H9 (cell line): ENCODE data around the gene MKRN2. TPM values are rescaled to one million over a fixed set of nuclear protein-coding genes. Genes with fewer than 3 reads are reported as not detected.
A peak's percentile ranks its signal among the peaks of the same experiment; 100 is the strongest.

Experiments used
- DNase-seq: peaks from one replicate; pipeline ENCODE4 v3.0.0-alpha.2; 2017
- H2AFZ ChIP-seq: one replicate; pipeline ENCODE4 v1.6.1; 2013; ENCODE audit warnings: mild to moderate bottlenecking, low read length, control low read depth, moderate library complexity
- H2AK5ac ChIP-seq: 2 replicates; pipeline ENCODE4 v1.6.1; 2013; ENCODE audit warnings: low read length, control low read depth, mixed read lengths; ENCODE audit not compliant: insufficient read length
- H2BK120ac ChIP-seq: one replicate; pipeline ENCODE4 v1.6.1; 2013; ENCODE audit warnings: low read depth, mild to moderate bottlenecking, low read length, control low read depth, inconsistent platforms; ENCODE audit not compliant: poor library complexity, severe bottlenecking
- H2BK12ac ChIP-seq: 2 replicates; pipeline ENCODE4 v1.6.1; 2013; ENCODE audit warnings: low read length, control low read depth, mixed read lengths, low read depth; ENCODE audit not compliant: insufficient read length
- H2BK15ac ChIP-seq: 2 replicates; pipeline ENCODE4 v1.6.1; 2013; ENCODE audit warnings: low read depth, low read length, control low read depth
- H2BK20ac ChIP-seq: one replicate; pipeline ENCODE4 v1.6.1; 2013; ENCODE audit warnings: low read depth, mild to moderate bottlenecking, low read length, control low read depth, inconsistent platforms; ENCODE audit not compliant: poor library complexity, severe bottlenecking
- H2BK5ac ChIP-seq: 2 replicates; pipeline ENCODE4 v1.6.1; 2013; ENCODE audit warnings: low read length, control low read depth, mixed read lengths; ENCODE audit not compliant: insufficient read length
- H3K14ac ChIP-seq: 2 replicates; pipeline ENCODE4 v1.6.1; 2013; ENCODE audit warnings: low read length, control low read depth; ENCODE audit not compliant: insufficient read depth
- H3K18ac ChIP-seq: 2 replicates; pipeline ENCODE4 v1.6.1; 2013; ENCODE audit warnings: low read depth, mild to moderate bottlenecking, mixed read lengths, low read length, control low read depth; ENCODE audit not compliant: insufficient read length
- H3K23ac ChIP-seq: 2 replicates; pipeline ENCODE4 v1.6.1; 2013; ENCODE audit warnings: low read length, control low read depth, mixed read lengths, low read depth; ENCODE audit not compliant: insufficient read length
- H3K23me2 ChIP-seq: 2 replicates; pipeline ENCODE4 v1.6.1; 2013; ENCODE audit warnings: low read depth, mild to moderate bottlenecking, mixed read lengths, low read length, control low read depth; ENCODE audit not compliant: insufficient read length, poor library complexity, severe bottlenecking
- H3K27ac ChIP-seq: 2 replicates; pipeline ENCODE4 v1.5.1; 2013; ENCODE audit warnings: low read length, control low read depth, mixed read lengths, low read depth; ENCODE audit not compliant: insufficient read length
- H3K27me3 ChIP-seq: 2 replicates; pipeline ENCODE4 v1.6.1; 2013; ENCODE audit warnings: low read length, control low read depth, inconsistent platforms; ENCODE audit not compliant: insufficient read depth
- H3K4ac ChIP-seq: 2 replicates; pipeline ENCODE4 v1.6.1; 2013; ENCODE audit warnings: low read depth, mild to moderate bottlenecking, control low read depth, inconsistent platforms, low read length, moderate library complexity
- H3K4me1 ChIP-seq: 2 replicates; pipeline ENCODE4 v1.6.1; 2013; ENCODE audit warnings: low read length, control low read depth, inconsistent platforms; ENCODE audit not compliant: insufficient read depth
- H3K4me2 ChIP-seq: 2 replicates; pipeline ENCODE4 v1.6.1; 2013; ENCODE audit warnings: low read length, control low read depth, mixed read lengths; ENCODE audit not compliant: insufficient read length, insufficient read depth
- H3K56ac ChIP-seq: 2 replicates; pipeline ENCODE4 v1.6.1; 2013; ENCODE audit warnings: low read depth, mild to moderate bottlenecking, mixed read lengths, low read length, control low read depth; ENCODE audit not compliant: insufficient read length
- H3K79me1 ChIP-seq: 2 replicates; pipeline ENCODE4 v1.6.1; 2013; ENCODE audit warnings: low read depth, mild to moderate bottlenecking, moderate library complexity, low read length, control low read depth, inconsistent platforms; ENCODE audit not compliant: insufficient read depth, poor library complexity, severe bottlenecking
- H3K79me2 ChIP-seq: 2 replicates; pipeline ENCODE4 v1.6.1; 2013; ENCODE audit warnings: low read length, control low read depth, inconsistent platforms; ENCODE audit not compliant: insufficient read depth
- H3K9ac ChIP-seq: 2 replicates; pipeline ENCODE4 v1.6.1; 2013; ENCODE audit warnings: low read length, control low read depth, mixed read lengths; ENCODE audit not compliant: insufficient read length; ENCODE audit errors: extremely low read depth
- H3K9me3 ChIP-seq: one replicate; pipeline ENCODE4 v1.6.1; 2013; ENCODE audit warnings: low read depth, low read length, inconsistent platforms; ENCODE audit not compliant: control insufficient read depth
- H3T11ph ChIP-seq: one replicate; pipeline ENCODE4 v1.6.1; 2013; ENCODE audit warnings: mild to moderate bottlenecking, low read length, control low read depth, inconsistent platforms
- H4K20me1 ChIP-seq: one replicate; pipeline ENCODE4 v1.6.1; 2013; ENCODE audit not compliant: control insufficient read depth, insufficient read length, insufficient read depth
- H4K5ac ChIP-seq: 2 replicates; pipeline ENCODE4 v1.6.1; 2013; ENCODE audit warnings: low read depth, mild to moderate bottlenecking, mixed read lengths, low read length, control low read depth; ENCODE audit not compliant: insufficient read length
- H4K8ac ChIP-seq: replicated peaks from 2 replicates; pipeline ENCODE4 v1.6.1; 2013; ENCODE audit warnings: low read length, control low read depth, mixed read lengths, low read depth; ENCODE audit not compliant: insufficient read length
- H4K91ac ChIP-seq: 2 replicates; pipeline ENCODE4 v1.6.1; 2013; ENCODE audit warnings: low read depth, mild to moderate bottlenecking, moderate library complexity, mixed read lengths, low read length, control low read depth; ENCODE audit not compliant: insufficient read length
- H3K27ac Mint-ChIP-seq, 3 experiments: 2 replicates in 2 of 3; 3 replicates in 1 of 3; pipeline ENCODE4 v1.8.0; 2020 to 2021; ENCODE audit warnings: mixed read lengths in 3 of 3, mild to moderate bottlenecking in 1 of 3, moderate library complexity in 1 of 3
- H3K27me3 Mint-ChIP-seq: 2 replicates; pipeline ENCODE4 v1.8.0; 2021; ENCODE audit warnings: low read depth, mild to moderate bottlenecking, moderate library complexity, mixed read lengths
- H3K36me3 Mint-ChIP-seq, 3 experiments: 2 replicates in 2 of 3; 3 replicates in 1 of 3; pipeline ENCODE4 v1.8.0; 2020 to 2021; ENCODE audit warnings: low read depth in 3 of 3, mixed read lengths in 3 of 3; ENCODE audit not compliant: insufficient read depth in 1 of 3
- H3K4me1 Mint-ChIP-seq, 2 experiments: 2 replicates each; pipeline ENCODE4 v1.8.0; 2020; ENCODE audit warnings: mixed read lengths in 2 of 2
- H3K4me3 Mint-ChIP-seq, 2 experiments: 2 replicates in 1 of 2; 3 replicates in 1 of 2; pipeline ENCODE4 v1.8.0; 2020 to 2021; ENCODE audit warnings: mild to moderate bottlenecking in 2 of 2, mixed read lengths in 2 of 2, moderate library complexity in 1 of 2
- H3K9me3 Mint-ChIP-seq, 2 experiments: 2 replicates in 1 of 2; 3 replicates in 1 of 2; pipeline ENCODE4 v1.8.0; 2020; ENCODE audit warnings: mild to moderate bottlenecking in 2 of 2, mixed read lengths in 2 of 2, moderate library complexity in 1 of 2
- CTCF ChIP-seq: fragments of 200-600 bp; sonication (generic); conservative IDR thresholded peaks from 3 replicates; pipeline ENCODE4 v1.8.0; 2021; ENCODE audit warnings: antibody characterized with exemption, mild to moderate bottlenecking
- WGBS: extraction: QIAGEN DNeasy Blood & Tissue Kit; methylation state at CpG from one replicate; pipeline ENCODE4 v1.1.7; 2013; ENCODE audit warnings: missing lambda C conversion rate, low lambda C conversion rate, mixed read lengths; ENCODE audit not compliant: insufficient read length; ENCODE audit errors: extremely low coverage; 5-methylcytosine and 5-hydroxymethylcytosine counted together
- total RNA-seq: library from RNA; stranded (reverse); gene quantifications from 2 replicates; pipeline ENCODE4 v1.2.1, GENCODE V29; 2021

MKRN2 gene
- total RNA-seq, 1 experiment from 2014 or later = 18.1 TPM

- Histone ChIP-seq H4K8ac (no peak overlapping the region), H2BK20ac (no peak overlapping the region), H2BK12ac (no peak overlapping the region), H3K4ac (no peak overlapping the region), H3K18ac (no peak overlapping the region), H2BK15ac (no peak overlapping the region), H3K4me2 (no peak overlapping the region), H3K4me1 (no peaks in the 10 kb centered on the region; the same call in 1 of the 2 replicates), H3T11ph (no peak overlapping the region), H2AFZ (no peak overlapping the region), H3K23ac (no peak overlapping the region), H2AK5ac (no peak overlapping the region), H2BK5ac (no peak overlapping the region), H3K79me1 (peaks cover 4% of the 10 kb centered on the region), H2BK120ac (no peak overlapping the region), H3K9me3 (no peaks in the 10 kb centered on the region), H3K9ac (no peak overlapping the region), H3K23me2 (no peaks in the 10 kb centered on the region), H3K27ac (no peak overlapping the region), H4K5ac (no peak overlapping the region), H3K27me3 (no peaks in the 10 kb centered on the region), H4K91ac (no peak overlapping the region), H3K14ac (no peak overlapping the region), H4K20me1 (no peaks in the 10 kb centered on the region), H3K79me2 (peaks cover 2% of the 10 kb centered on the region; the same call in 1 of the 2 replicates), H3K56ac (no peak overlapping the region)
- H3K9me3 Mint-ChIP-seq = no peaks in the 10 kb centered on the region
- DNase-seq = no peak
- no peak for TF ChIP-seq CTCF
- no peaks in the 10 kb centered on the region for H3K27me3 Mint-ChIP-seq
- WGBS = no CpG with 5 or more reads among the region's 4 CpGs
- peak overlapping the region in 1 of 3 experiments; percentile 29; a peak in 2 of 7 replicates for H3K27ac Mint-ChIP-seq
- H3K4me3 Mint-ChIP-seq = no peak overlapping the region
- peaks cover 6 to 45% (median 30%) of the 10 kb centered on the region in 3 experiments; a peak in 6 of 7 replicates for H3K36me3 Mint-ChIP-seq
- H3K4me1 Mint-ChIP-seq = peaks cover 10 to 14% of the 10 kb centered on the region in 2 experiments
Measured at GRCh38 chr3:12615266-12615665, 58.4 kb downstream of the MKRN2 start.
